ENCODE data around the gene C4orf17. TPM values are rescaled to one million over a fixed set of nuclear protein-coding genes. Genes with fewer than 3 reads are reported as not detected.

C4orf17 gene
- total RNA-seq, 1 donor from 2014 or later: not detected

GRCh38 chr4:99536271-99536670 lies 25.4 kb downstream of the C4orf17 start:
- Histone ChIP-seq H3K4me2 (ENCODE audit: low read length) (no peak overlapping the region), H3K4me1 (ENCODE audit: insufficient read depth, low read length) (no peaks in the 10 kb centered on the region), H3K27ac (ENCODE audit: low read depth, low read length) (no peak overlapping the region), H2AFZ (ENCODE audit: low read depth, low read length) (no peak overlapping the region), H3K9ac (ENCODE audit: low read length) (no peak overlapping the region), H3K9me3 (ENCODE audit: insufficient read depth, low read depth, low read length) (no peaks in the 10 kb centered on the region), H4K20me1 (ENCODE audit: insufficient read depth, low read length) (no peaks in the 10 kb centered on the region), H3K27me3 (ENCODE audit: insufficient read depth, low read length) (peaks cover 2% of the 10 kb centered on the region), H3K36me3 (ENCODE audit: insufficient read depth, low read length) (no peaks in the 10 kb centered on the region), H3K79me2 (ENCODE audit: insufficient read depth, low read length) (no peaks in the 10 kb centered on the region), H3K4me3 (ENCODE audit: insufficient read depth, low read depth, low read length) (no peak overlapping the region)
- H3K4me1 Mint-ChIP-seq (ENCODE audit: low read depth, unreplicated experiment): no peaks in the 10 kb centered on the region
- peaks cover 3% of the 10 kb centered on the region for H3K9me3 Mint-ChIP-seq (ENCODE audit: unreplicated experiment)
- H3K36me3 Mint-ChIP-seq (ENCODE audit: low read depth, unreplicated experiment): no peaks in the 10 kb centered on the region
- H3K27ac Mint-ChIP-seq (ENCODE audit: unreplicated experiment): no peak overlapping the region
- no peak for FAIRE-seq
- TF ChIP-seq CTCF (IDR thresholded peaks at IDR 0.05; ENCODE audit: insufficient read depth, low read depth, low read length) (no peak), EZH2 (IDR thresholded peaks at IDR 0.05; ENCODE audit: insufficient read depth, low read length) (no peak)
- H3K4me3 Mint-ChIP-seq (ENCODE audit: unreplicated experiment): no peak overlapping the region
- no peak for DNase-seq (ENCODE audit: low read depth)
- H3K27me3 Mint-ChIP-seq (ENCODE audit: low read depth, unreplicated experiment): no peaks in the 10 kb centered on the region

GRCh38 chr4:99536848-99537247 lies 26.0 kb downstream of the C4orf17 start:
- H3K4me2 ChIP-seq (ENCODE audit: low read length): no peak overlapping the region
- FAIRE-seq: no peak

More at GRCh38 chr4:99536848-99537247, 26.0 kb downstream of the C4orf17 start:
- no peaks in the 10 kb centered on the region for H3K36me3 ChIP-seq (ENCODE audit: insufficient read depth, low read length)
- Mint-ChIP-seq H3K4me3 (ENCODE audit: unreplicated experiment) (no peak overlapping the region), H3K9me3 (ENCODE audit: unreplicated experiment) (peaks cover 3% of the 10 kb centered on the region), H3K4me1 (ENCODE audit: low read depth, unreplicated experiment) (no peaks in the 10 kb centered on the region), H3K36me3 (ENCODE audit: low read depth, unreplicated experiment) (no peaks in the 10 kb centered on the region), H3K27me3 (ENCODE audit: low read depth, unreplicated experiment) (no peaks in the 10 kb centered on the region), H3K27ac (ENCODE audit: unreplicated experiment) (no peak overlapping the region)
- no peak overlapping the region for H3K9ac ChIP-seq (ENCODE audit: low read length)
- no peaks in the 10 kb centered on the region for H3K79me2 ChIP-seq (ENCODE audit: insufficient read depth, low read length)
- H3K9me3 ChIP-seq (ENCODE audit: insufficient read depth, low read depth, low read length): no peaks in the 10 kb centered on the region
- TF ChIP-seq CTCF (IDR thresholded peaks at IDR 0.05; ENCODE audit: insufficient read depth, low read depth, low read length) (no peak), EZH2 (IDR thresholded peaks at IDR 0.05; ENCODE audit: insufficient read depth, low read length) (no peak)
- DNase-seq (ENCODE audit: low read depth): no peak
- H2AFZ ChIP-seq (ENCODE audit: low read depth, low read length): no peak overlapping the region
- no peaks in the 10 kb centered on the region for H4K20me1 ChIP-seq (ENCODE audit: insufficient read depth, low read length)
- no peak overlapping the region for H3K27ac ChIP-seq (ENCODE audit: low read depth, low read length)
- H3K4me1 ChIP-seq (ENCODE audit: insufficient read depth, low read length): no peaks in the 10 kb centered on the region
- H3K4me3 ChIP-seq (ENCODE audit: insufficient read depth, low read depth, low read length): no peak overlapping the region
- peaks cover 2% of the 10 kb centered on the region for H3K27me3 ChIP-seq (ENCODE audit: insufficient read depth, low read length)
